GM18858 (cell line): ENCODE results near the gene COX19.
"Not testable (repeated sequence)": the region's sequence is repeated elsewhere in the genome, so short reads cannot be mapped to it uniquely, and the experiment has no call there.

ENCODE experiments used
- ATAC-seq: cut with Tn5 transposase; IDR thresholded peaks from one replicate; pipeline ENCODE4 v1.9.1; 2021; ENCODE audit not compliant: unreplicated experiment

COX19 gene

GRCh38 chr7:927031-927671 lies 48.2 kb downstream of the COX19 start:
- no peak for ATAC-seq

- no peak for ATAC-seq
Measured at GRCh38 chr7:926061-927030, 49.0 kb downstream of the COX19 start.

- ATAC-seq: no peak
Measured at GRCh38 chr7:925601-926000, 49.7 kb downstream of the COX19 start.

GRCh38 chr7:924541-925231 lies 50.7 kb downstream of the COX19 start:
- peak; percentile 46 for ATAC-seq

GRCh38 chr7:924042-924441 lies 51.3 kb downstream of the COX19 start:
- not testable (repeated sequence) for ATAC-seq

- peak; percentile 49 for ATAC-seq
Measured at GRCh38 chr7:923108-924041, 52.0 kb downstream of the COX19 start.

GRCh38 chr7:922334-923107 lies 52.8 kb downstream of the COX19 start:
- ATAC-seq: no peak

- no peak for ATAC-seq
Measured at GRCh38 chr7:921581-922333, 53.6 kb downstream of the COX19 start.

GRCh38 chr7:921071-921461 lies 54.3 kb downstream of the COX19 start:
- ATAC-seq: no peak

- ATAC-seq: no peak
Measured at GRCh38 chr7:920351-921070, 54.8 kb downstream of the COX19 start.

- no peak for ATAC-seq
Measured at GRCh38 chr7:919924-920341, 55.4 kb downstream of the COX19 start.

GRCh38 chr7:919114-919442 lies 56.3 kb downstream of the COX19 start:
- ATAC-seq: no peak

GRCh38 chr7:918441-919113 lies 56.8 kb downstream of the COX19 start:
- no peak for ATAC-seq

- ATAC-seq: no peak
Measured at GRCh38 chr7:918118-918425, 57.3 kb downstream of the COX19 start.

- no peak for ATAC-seq
Measured at GRCh38 chr7:917255-918117, 57.9 kb downstream of the COX19 start.

- ATAC-seq: no peak
Measured at GRCh38 chr7:916291-916941, 58.9 kb downstream of the COX19 start.
